ACHN (cell line): ENCODE measurements around the gene SLK.

ENCODE experiments used
- DNase-seq: peaks from one replicate; pipeline ENCODE4 v3.0.0-alpha.2; 2015
- in situ Hi-C: cut with HindIII; loops from 2 replicates; pipeline ENCODE4 v1.10.0; 2017; ENCODE audit warnings: low sequenced_read_pairs, low pct_ligation_motif_present, low pct_unique_long_range_greater_than_20kb

SLK gene

GRCh38 chr10:103980288-103980906 lies 13.5 kb downstream of the SLK start:
- in situ Hi-C loops: no loop called here
- no peak for DNase-seq

- peak; percentile 45 for DNase-seq
- in situ Hi-C loops: no loop called here
These were observed 15.7 kb downstream of the SLK start for GRCh38 chr10:103982639-103983038.

GRCh38 chr10:103983367-103983911 lies 16.5 kb downstream of the SLK start:
- in situ Hi-C loops: no loop called here
- no peak for DNase-seq

- in situ Hi-C loops: no loop called here
These were observed 18.8 kb downstream of the SLK start for GRCh38 chr10:103985726-103986125.

GRCh38 chr10:103986360-103986759 lies 19.4 kb downstream of the SLK start:
- DNase-seq: no peak
- in situ Hi-C loops: no loop called here

More at GRCh38 chr10:103985726-103986125, 18.8 kb downstream of the SLK start:
- DNase-seq: no peak

DNA sequence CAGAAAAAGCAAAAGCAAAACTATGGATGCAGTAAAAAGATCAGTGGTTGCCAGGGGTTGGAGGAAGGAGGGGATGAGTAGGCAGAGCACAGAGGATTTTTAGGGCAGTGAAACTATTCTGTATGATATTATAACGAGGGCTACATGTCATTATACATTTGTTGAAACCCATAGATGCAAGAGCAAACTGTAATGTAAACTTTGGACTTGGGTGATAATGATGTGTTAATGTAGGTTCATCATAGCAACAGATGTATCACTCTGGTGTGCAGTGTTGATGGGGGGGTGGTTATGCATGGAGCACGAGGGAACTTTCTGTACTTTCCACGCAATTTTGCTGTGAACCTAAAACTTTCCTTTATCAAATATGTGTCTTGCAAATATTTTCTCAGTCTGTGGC lies 23.2 kb downstream of the SLK start:
- in situ Hi-C loops: no loop called here
- DNase-seq: no peak

GRCh38 chr10:103990531-103990930 lies 23.6 kb downstream of the SLK start:
- in situ Hi-C loops: no loop called here
- no peak for DNase-seq

GRCh38 chr10:103991393-103992128 lies 24.6 kb downstream of the SLK start:
- in situ Hi-C loops: no loop called here
- DNase-seq: no peak

- in situ Hi-C loops: no loop called here
- DNase-seq: no peak
These were observed 28.2 kb downstream of the SLK start for GRCh38 chr10:103995134-103995533.

DNA sequence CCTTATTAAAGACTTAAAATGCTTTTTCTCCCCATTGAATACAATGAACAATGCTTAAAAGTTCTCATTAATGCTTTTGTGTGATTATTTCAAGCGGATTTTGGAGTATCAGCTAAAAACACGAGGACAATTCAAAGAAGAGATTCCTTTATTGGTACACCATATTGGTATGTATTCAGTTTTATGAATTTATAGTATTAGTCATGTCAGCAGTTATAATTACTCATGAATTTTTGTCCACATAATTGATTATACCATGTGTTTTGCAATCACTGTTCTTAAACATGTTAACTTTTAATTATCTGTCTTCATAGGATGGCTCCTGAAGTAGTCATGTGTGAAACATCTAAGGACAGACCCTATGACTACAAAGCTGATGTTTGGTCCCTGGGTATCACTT lies 31.9 kb downstream of the SLK start:
- no peak for DNase-seq
- in situ Hi-C loops: no loop called here

GRCh38 chr10:104002911-104003310 lies 36.0 kb downstream of the SLK start:
- DNase-seq: no peak
- in situ Hi-C loops: loop anchor here (25.0 kb wide), 1 partner anchor 209 kb away; no protein-coding TSS in a partner anchor

DNA sequence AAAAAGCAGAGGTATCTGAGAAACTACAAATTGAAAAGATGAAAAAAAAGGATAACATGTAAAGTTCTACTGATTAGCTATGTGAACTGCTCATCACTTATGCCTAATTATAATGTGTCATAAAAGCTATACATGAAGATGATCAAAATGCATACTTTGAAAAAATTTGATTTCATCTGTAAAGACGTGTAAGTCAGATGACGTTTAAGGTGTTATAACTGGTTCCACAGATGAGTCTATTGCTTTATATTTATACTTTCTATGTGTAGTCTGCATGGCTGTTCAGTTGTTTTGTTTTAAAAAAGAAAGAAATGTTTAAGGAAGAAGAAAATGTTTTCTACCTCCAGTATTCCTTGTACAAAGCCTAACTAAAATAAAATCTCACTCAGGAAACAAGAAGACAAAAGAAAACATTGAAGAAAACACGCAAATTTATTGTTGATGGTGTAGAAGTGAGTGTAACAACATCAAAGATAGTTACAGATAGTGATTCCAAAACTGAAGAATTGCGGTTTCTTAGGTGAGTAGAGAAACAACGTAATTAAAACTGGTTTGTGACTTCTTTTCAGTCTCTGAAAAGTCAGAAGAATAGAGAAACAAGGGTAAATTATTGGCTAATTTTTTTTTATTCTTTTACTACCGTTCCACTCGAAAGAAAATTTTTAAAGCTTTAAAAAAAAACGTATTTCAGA lies 38.4 kb downstream of the SLK start:
- DNase-seq: no peak
- in situ Hi-C loops: loop anchor here (25.0 kb wide), 1 partner anchor 207 kb away; no protein-coding TSS in a partner anchor

DNA sequence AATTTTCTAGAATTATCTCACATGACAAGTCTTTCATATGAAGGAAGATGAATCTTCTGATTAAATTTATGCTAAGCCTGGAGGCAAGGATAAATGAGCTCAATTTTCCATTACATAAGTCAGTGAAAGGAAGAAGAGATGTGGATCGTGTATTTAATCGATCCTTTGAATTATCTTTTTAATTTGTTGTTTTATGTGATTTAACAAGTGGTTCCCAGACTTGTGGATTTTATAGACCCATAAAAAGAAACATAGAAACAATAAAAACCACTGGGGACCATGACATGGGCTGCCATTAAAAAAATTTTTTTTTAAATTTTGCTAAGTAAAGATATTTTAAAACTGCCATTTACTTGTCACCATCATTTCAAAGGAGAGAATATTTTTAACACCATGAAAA lies 45.0 kb downstream of the SLK start:
- in situ Hi-C loops: loop anchor here (25.0 kb wide), 1 partner anchor 200 kb away; no protein-coding TSS in a partner anchor
- no peak for DNase-seq

- no peak for DNase-seq
- in situ Hi-C loops: loop anchor here (25.0 kb wide), 1 partner anchor 199 kb away; no protein-coding TSS in a partner anchor
These were observed 46.5 kb downstream of the SLK start for GRCh38 chr10:104013489-104013888.

GRCh38 chr10:104014176-104014575 lies 47.2 kb downstream of the SLK start:
- in situ Hi-C loops: loop anchor here (25.0 kb wide), 1 partner anchor 198 kb away; no protein-coding TSS in a partner anchor
- no peak for DNase-seq

DNA sequence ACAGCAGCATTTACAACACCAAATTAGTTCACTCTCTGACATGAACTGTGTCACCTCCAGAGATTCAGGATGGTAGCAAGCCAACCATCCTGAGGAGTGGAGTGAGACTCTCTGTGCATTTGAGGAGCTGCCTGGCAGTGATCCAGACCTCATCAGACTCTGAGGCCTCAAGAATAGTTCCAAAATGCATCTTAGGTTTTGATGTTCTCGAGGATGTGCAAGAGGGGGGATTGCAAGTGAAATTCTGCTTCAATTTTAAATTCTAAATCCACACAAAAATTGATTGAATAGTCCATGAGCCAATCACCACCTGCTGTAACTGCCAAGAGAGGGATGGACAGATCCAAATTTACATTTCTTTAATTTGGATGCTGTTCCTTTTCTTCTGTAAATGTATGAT lies 49.7 kb downstream of the SLK start:
- in situ Hi-C loops: loop anchor here (25.0 kb wide), 1 partner anchor 196 kb away; no protein-coding TSS in a partner anchor
- no peak for DNase-seq

DNA sequence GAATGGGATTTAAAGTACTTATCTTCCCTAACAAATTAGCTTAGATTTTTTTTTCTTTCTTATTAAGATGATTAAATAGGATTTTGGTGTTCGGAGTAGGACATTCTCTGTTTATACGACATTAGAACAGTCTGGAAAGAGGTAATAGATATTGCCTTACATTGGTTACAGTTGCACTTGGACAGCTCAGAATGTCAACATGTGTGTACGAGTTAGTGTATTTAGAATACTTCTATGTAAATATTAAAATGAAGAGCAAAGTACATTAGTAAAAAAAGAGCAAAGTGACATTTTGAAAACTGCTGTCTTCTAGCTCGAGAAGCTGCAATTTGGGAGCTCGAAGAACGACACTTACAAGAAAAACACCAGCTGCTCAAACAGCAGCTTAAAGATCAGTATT lies 51.5 kb downstream of the SLK start:
- in situ Hi-C loops: loop anchor here (25.0 kb wide), 1 partner anchor 194 kb away; no protein-coding TSS in a partner anchor
- no peak for DNase-seq

DNA sequence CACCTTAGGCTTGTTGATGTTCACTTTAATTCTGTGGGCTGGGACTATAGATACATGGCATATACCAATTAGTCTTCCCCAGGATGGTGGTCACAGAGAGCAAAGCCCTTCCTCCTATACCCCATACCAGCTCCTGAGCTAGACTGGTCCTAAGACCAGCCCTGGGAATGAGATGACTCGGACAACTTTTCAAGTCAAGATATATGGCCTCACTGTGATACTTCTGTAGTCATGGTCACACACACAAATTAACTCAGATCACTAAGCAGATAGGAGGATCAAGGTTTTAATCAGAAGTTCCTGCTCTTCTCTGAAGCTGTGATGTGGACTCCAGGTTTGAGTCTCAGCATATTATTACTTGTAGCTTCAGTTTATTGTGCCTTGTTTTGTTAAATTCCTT lies 53.1 kb downstream of the SLK start:
- DNase-seq: no peak
- in situ Hi-C loops: loop anchor here (25.0 kb wide), 1 partner anchor 192 kb away; no protein-coding TSS in a partner anchor

GRCh38 chr10:104021246-104021645 lies 54.3 kb downstream of the SLK start:
- in situ Hi-C loops: loop anchor here (25.0 kb wide), 1 partner anchor 191 kb away; no protein-coding TSS in a partner anchor
- DNase-seq: no peak
